Naive thymus-derived CD8-positive, alpha-beta T cell (primary cell): ENCODE measurements around the gene IFNAR1. TPM values are rescaled to one million over a fixed set of nuclear protein-coding genes. Genes with fewer than 3 reads are reported as not detected.

Experiments used
- ATAC-seq, 2 donors: fragments of 150-1000 bp; cut with Tn5 transposase in 1 of 2; sonication (Bioruptor Pico), chemical (Tn5 transposase) in 1 of 2; 1 replicate in 1 of 2; 2 replicates in 1 of 2; pipeline ENCODE4 v1.10.0; 2021; ENCODE audit warnings: mild to moderate bottlenecking in 2 of 2, moderate library complexity in 2 of 2
- POLR2A ChIA-PET: fragments of 350-600 bp; sonication (Branson Sonifier 250); formaldehyde crosslinking; loops from one replicate; lab custom pipeline; 2021; ENCODE audit warnings: antibody characterized with exemption; lab: Charles Lee
- DNase-seq, 10 donors: peaks; one replicate each; pipeline versions ENCODE4 v3.0.0 to v3.0.0-alpha.2; 2020 to 2022
- H3K27ac Mint-ChIP-seq, 10 donors: one replicate each; pipeline ENCODE4 v1.8.0; 2020 to 2022; ENCODE audit warnings: mild to moderate bottlenecking in 10 of 10, mixed read lengths in 10 of 10, moderate library complexity in 4 of 10, inconsistent platforms in 1 of 10
- H3K27me3 Mint-ChIP-seq, 5 donors: one replicate each; pipeline ENCODE4 v1.8.0; 2021 to 2022; ENCODE audit warnings: mixed read lengths in 5 of 5
- H3K36me3 Mint-ChIP-seq, 3 donors: one replicate each; pipeline ENCODE4 v1.8.0; 2020 to 2022; ENCODE audit warnings: mixed read lengths in 3 of 3, mild to moderate bottlenecking in 2 of 3, inconsistent platforms in 1 of 3
- H3K4me1 Mint-ChIP-seq, 4 donors: one replicate each; pipeline ENCODE4 v1.8.0; 2021 to 2022; ENCODE audit warnings: mixed read lengths in 4 of 4
- H3K4me3 Mint-ChIP-seq, 10 donors: one replicate each; pipeline ENCODE4 v1.8.0; 2020 to 2022; ENCODE audit warnings: mild to moderate bottlenecking in 10 of 10, mixed read lengths in 10 of 10, moderate library complexity in 6 of 10, inconsistent platforms in 1 of 10
- H3K9me3 Mint-ChIP-seq, 9 donors: one replicate each; pipeline ENCODE4 v1.8.0; 2020 to 2022; ENCODE audit warnings: mixed read lengths in 9 of 9, mild to moderate bottlenecking in 3 of 9, inconsistent platforms in 1 of 9, moderate library complexity in 1 of 9
- polyA plus RNA-seq, 3 donors: library from polyadenylated mRNA; unstranded; fragments of 300-500 nt; fragmentation: Illumina TruSeq; gene quantifications; one replicate each; pipeline ENCODE4 v1.2.3, GENCODE V29; 2021
- total RNA-seq, 8 experiments: library from RNA in 2 of 8; stranded (reverse) in 2 of 8; gene quantifications; one replicate each; pipeline ENCODE4 v1.2.3 and lab custom pipeline; 2021 to 2026

The IFNAR1 gene
- total and polyA plus RNA-seq, 5 experiments from 2014 or later, result 48.7 to 69.0 (median 51.8) TPM

GRCh38 chr21:33403786-33404585 lies 79.2 kb downstream of the IFNAR1 start:
- Mint-ChIP-seq H3K4me3 (peak overlapping the region; percentile 91 to 97 (median 94)), H3K27me3 (peaks cover 0 to 2% (median 0%) of the 10 kb centered on the region in 5 donors), H3K27ac (peak overlapping the region; percentile 82 to 96 (median 94)), H3K4me1 (peaks cover 15 to 71% (median 52%) of the 10 kb centered on the region in 4 donors), H3K36me3 (peaks cover 0 to 10% (median 4%) of the 10 kb centered on the region in 3 donors), H3K9me3 (no peaks in the 10 kb centered on the region)
- ATAC-seq, result peak; percentile 34 to 35
- POLR2A ChIA-PET, result interaction anchor here (0.7 to 4.1 kb wide), 6 partner anchors 19 to 1213 kb away, joined by 3 to 38 read pairs (median 8); partner anchors contain the start of gene IFNAR1
- peak in 5 of 10 donors; percentile 3 to 34 (median 9) for DNase-seq

- DNase-seq (no peak), ATAC-seq (no peak)
- Mint-ChIP-seq H3K9me3 (no peaks in the 10 kb centered on the region), H3K27ac (peak overlapping the region in 8 of 10 donors; percentile 54 to 96 (median 71)), H3K27me3 (peaks cover 0 to 2% (median 0%) of the 10 kb centered on the region in 5 donors), H3K4me3 (peak overlapping the region in 7 of 10 donors; percentile 29 to 97 (median 93)), H3K36me3 (peaks cover 0 to 23% (median 4%) of the 10 kb centered on the region in 3 donors), H3K4me1 (peaks cover 22 to 75% (median 58%) of the 10 kb centered on the region in 4 donors)
- POLR2A ChIA-PET, result interaction anchor here (0.6 to 2.2 kb wide), 3 partner anchors 10 to 45 kb away, joined by 3 to 16 read pairs (median 8); no protein-coding TSS in a partner anchor
These were observed 81.7 kb downstream of the IFNAR1 start for GRCh38 chr21:33406493-33406892.

Other genes with a start within 250 kb of the IFNAR1 start
- 10 to 100 TPM; 59.7 to 66.4 TPM for gene IFNAR2, start 95.0 kb upstream of the IFNAR1 start, total RNA-seq
- gene IFNAR2, start 95.0 kb upstream of the IFNAR1 start, polyA plus RNA-seq, result 10 to 100 TPM; 53.9 to 72.9 (median 63.3) TPM
- gene IL10RB, start 58.6 kb upstream of the IFNAR1 start, total RNA-seq, result 10 to 100 TPM; 29.4 to 33.2 TPM
- gene IL10RB, start 58.6 kb upstream of the IFNAR1 start, polyA plus RNA-seq, result 10 to 100 TPM; 44.6 to 50.6 (median 50.5) TPM
- 10 to 100 TPM; 24.4 to 27.8 TPM for gene IFNGR2, start 78.4 kb downstream of the IFNAR1 start, total RNA-seq
- gene IFNGR2, start 78.4 kb downstream of the IFNAR1 start, polyA plus RNA-seq, result 10 to 100 TPM; 11.3 to 30.9 (median 23.0) TPM
- gene TMEM50B, start 155.0 kb downstream of the IFNAR1 start, total RNA-seq, result 100 to 1,000 TPM; 149 to 160 TPM
- gene TMEM50B, start 155.0 kb downstream of the IFNAR1 start, polyA plus RNA-seq, result 10 to 100 TPM; 42.3 to 47.9 (median 45.4) TPM
- 1 to 10 TPM; 1.6 to 2.1 TPM for gene DNAJC28, start 166.7 kb downstream of the IFNAR1 start, total RNA-seq
- gene DNAJC28, start 166.7 kb downstream of the IFNAR1 start, polyA plus RNA-seq, result 1 to 10 TPM in 1 of 3 donors, under 1 TPM in 2; 0.89 to 1.8 (median 0.94) TPM
- 10 to 100 TPM; 91.6 to 91.8 TPM for gene GART, start 217.1 kb downstream of the IFNAR1 start, total RNA-seq
- 10 to 100 TPM; 40.2 to 54.4 (median 43.8) TPM for gene GART, start 217.1 kb downstream of the IFNAR1 start, polyA plus RNA-seq
- gene SON, start 218.1 kb downstream of the IFNAR1 start, total RNA-seq, result 100 to 1,000 TPM; 493 to 510 TPM
- 100 to 1,000 TPM; 412 to 602 (median 573) TPM for gene SON, start 218.1 kb downstream of the IFNAR1 start, polyA plus RNA-seq